Measurements from ENCODE around the gene PTCD2. TPM values are rescaled to one million over a fixed set of nuclear protein-coding genes. Genes with fewer than 3 reads are reported as not detected.

PTCD2 gene
- total RNA-seq: 7.7 TPM
- 4.1 TPM for polyA plus RNA-seq
- long read RNA-seq, donor 1: 0 reads
- long read RNA-seq, donor 2: 0 reads
- long read RNA-seq, donor 3, full-length matches to known transcripts: 7 of 7 reads
- long read RNA-seq, donor 3, partial matches to known transcripts: 0 of 7 reads
- long read RNA-seq, donor 3, other reads (novel, unspliced or antisense): 0 of 7 reads
- long read RNA-seq, donor 4, full-length matches to known transcripts: 3 of 3 reads
- long read RNA-seq, donor 4, partial matches to known transcripts: 0 of 3 reads
- long read RNA-seq, donor 4, other reads (novel, unspliced or antisense): 0 of 3 reads
- long read RNA-seq, donor 5, full-length matches to known transcripts: 4 of 4 reads
- long read RNA-seq, donor 5, partial matches to known transcripts: 0 of 4 reads
- long read RNA-seq, donor 5, other reads (novel, unspliced or antisense): 0 of 4 reads
- long read RNA-seq, donor 6, full-length matches to known transcripts: 4 of 4 reads
- long read RNA-seq, donor 6, partial matches to known transcripts: 0 of 4 reads
- long read RNA-seq, donor 6, other reads (novel, unspliced or antisense): 0 of 4 reads
- long read RNA-seq, donor 7: 0 reads
- long read RNA-seq, donor 8, full-length matches to known transcripts: 2 of 2 reads
- long read RNA-seq, donor 8, partial matches to known transcripts: 0 of 2 reads
- long read RNA-seq, donor 8, other reads (novel, unspliced or antisense): 0 of 2 reads
- long read RNA-seq, donor 9, full-length matches to known transcripts: 2 of 2 reads
- long read RNA-seq, donor 9, partial matches to known transcripts: 0 of 2 reads
- long read RNA-seq, donor 9, other reads (novel, unspliced or antisense): 0 of 2 reads
- long read RNA-seq, donor 10, full-length matches to known transcripts: 3 of 3 reads
- long read RNA-seq, donor 10, partial matches to known transcripts: 0 of 3 reads
- long read RNA-seq, donor 10, other reads (novel, unspliced or antisense): 0 of 3 reads

GRCh38 chr5:72319976-72320752 lies at the start of gene PTCD2, which contains the start of gene MRPS27:
PTCD2 (plus strand) TSS chr5:72320373; CDS start chr5:72320383, 10 bp downstream.
MRPS27 (minus strand) TSS chr5:72320240; CDS start chr5:72320221, 19 bp downstream.
- Histone ChIP-seq H3K27me3 (ENCODE audit: control insufficient read depth in 2 of 2, insufficient read depth in 1 of 2, low read length in 1 of 2) (no peaks in the 10 kb centered on the region), H3K4me1 (ENCODE audit: control insufficient read depth in 2 of 2, insufficient read depth in 2 of 2, low read length in 2 of 2) (peaks cover 6% of the 10 kb centered on the region in 2 donors), H3K36me3 (ENCODE audit: control insufficient read depth in 2 of 2, insufficient read depth in 2 of 2, low read length in 1 of 2) (peaks cover 0 to 4% of the 10 kb centered on the region in 2 donors), H3K4me3 (ENCODE audit: low read length in 2 of 2) (peak within 1 kb of the TSS; percentile 75 to 89), H3K27ac (ENCODE audit: low read depth in 1 of 2, low read length in 1 of 2) (peak within 1 kb of the TSS; percentile 71 to 91), H3K9me3 (ENCODE audit: control insufficient read depth in 2 of 2, insufficient read depth in 1 of 2, low read length in 1 of 2) (no peaks in the 10 kb centered on the region)
- peak; percentile 84 to 98 (median 95) for DNase-seq (ENCODE audit: low read depth in 6 of 9, low spot score in 9 of 9)
- WGBS: under 1% methylated on average over 40 of the region's 40 CpGs

DNA sequence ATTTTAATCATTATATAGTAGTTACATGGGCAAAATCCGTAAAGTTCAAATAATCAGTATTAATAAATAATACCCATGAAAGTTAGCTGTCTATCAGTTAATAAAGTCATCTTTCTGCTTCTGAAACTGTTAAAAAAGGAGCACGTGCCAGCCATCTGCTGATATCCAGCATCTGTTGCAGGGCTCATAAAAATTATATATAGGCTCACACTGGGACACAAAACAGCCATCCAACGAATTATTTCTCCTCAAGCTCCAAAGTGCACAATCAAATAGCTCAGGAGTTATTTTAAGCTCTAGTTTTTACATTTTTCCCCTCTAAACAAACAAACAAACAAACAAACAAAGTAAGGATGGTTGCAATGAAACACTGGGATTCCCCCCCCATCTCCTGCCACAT lies 48.5 kb upstream of the PTCD2 start:
- Histone ChIP-seq H3K36me3 (ENCODE audit: control insufficient read depth in 2 of 2, insufficient read depth in 2 of 2, low read length in 1 of 2) (peaks cover 0 to 8% of the 10 kb centered on the region in 2 donors), H3K27me3 (ENCODE audit: control insufficient read depth in 2 of 2, insufficient read depth in 1 of 2, low read length in 1 of 2) (no peaks in the 10 kb centered on the region), H3K4me3 (ENCODE audit: low read length in 2 of 2) (no peak overlapping the region), H3K27ac (ENCODE audit: low read depth in 1 of 2, low read length in 1 of 2) (no peak overlapping the region), H3K9me3 (ENCODE audit: control insufficient read depth in 2 of 2, insufficient read depth in 1 of 2, low read length in 1 of 2) (no peaks in the 10 kb centered on the region), H3K4me1 (ENCODE audit: control insufficient read depth in 2 of 2, insufficient read depth in 2 of 2, low read length in 2 of 2) (no peaks in the 10 kb centered on the region)
- DNase-seq (ENCODE audit: low read depth in 6 of 9, low spot score in 9 of 9): no peak
- 98% methylated on average over 3 of the region's 3 CpGs for WGBS

DNA sequence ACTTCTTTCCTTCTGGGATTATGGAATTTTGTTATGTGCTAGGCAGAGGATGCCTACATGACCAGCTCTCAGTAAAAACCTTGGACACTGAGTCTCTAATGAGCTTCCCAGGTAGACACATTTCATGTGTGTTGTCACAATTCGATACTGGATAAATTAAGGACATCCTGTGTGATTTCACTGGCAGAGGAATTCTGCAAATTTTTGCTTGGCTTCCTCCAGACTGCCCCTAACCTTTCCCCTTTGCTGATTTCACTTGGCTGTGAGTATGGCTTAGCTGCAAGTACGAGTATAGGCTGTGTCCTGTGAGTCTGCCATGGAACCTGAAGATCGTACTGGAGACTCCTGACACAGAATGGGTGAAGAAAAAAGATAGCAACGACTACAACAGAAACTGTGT lies 47.8 kb upstream of the PTCD2 start:
- DNase-seq (ENCODE audit: low read depth in 6 of 9, low spot score in 9 of 9): no peak
- no peak overlapping the region for H3K27ac ChIP-seq (ENCODE audit: low read depth in 1 of 2, low read length in 1 of 2)
- no peaks in the 10 kb centered on the region for H3K9me3 ChIP-seq (ENCODE audit: control insufficient read depth in 2 of 2, insufficient read depth in 1 of 2, low read length in 1 of 2)
- 97% methylated on average over 4 of the region's 4 CpGs for WGBS
- no peaks in the 10 kb centered on the region for H3K4me1 ChIP-seq (ENCODE audit: control insufficient read depth in 2 of 2, insufficient read depth in 2 of 2, low read length in 2 of 2)
- H3K36me3 ChIP-seq (ENCODE audit: control insufficient read depth in 2 of 2, insufficient read depth in 2 of 2, low read length in 1 of 2): peaks cover 0 to 8% of the 10 kb centered on the region in 2 donors
- H3K4me3 ChIP-seq (ENCODE audit: low read length in 2 of 2): no peak overlapping the region
- H3K27me3 ChIP-seq (ENCODE audit: control insufficient read depth in 2 of 2, insufficient read depth in 1 of 2, low read length in 1 of 2): no peaks in the 10 kb centered on the region

GRCh38 chr5:72273547-72273946 lies 46.6 kb upstream of the PTCD2 start:
- 98% methylated on average over 7 of the region's 7 CpGs for WGBS

DNA sequence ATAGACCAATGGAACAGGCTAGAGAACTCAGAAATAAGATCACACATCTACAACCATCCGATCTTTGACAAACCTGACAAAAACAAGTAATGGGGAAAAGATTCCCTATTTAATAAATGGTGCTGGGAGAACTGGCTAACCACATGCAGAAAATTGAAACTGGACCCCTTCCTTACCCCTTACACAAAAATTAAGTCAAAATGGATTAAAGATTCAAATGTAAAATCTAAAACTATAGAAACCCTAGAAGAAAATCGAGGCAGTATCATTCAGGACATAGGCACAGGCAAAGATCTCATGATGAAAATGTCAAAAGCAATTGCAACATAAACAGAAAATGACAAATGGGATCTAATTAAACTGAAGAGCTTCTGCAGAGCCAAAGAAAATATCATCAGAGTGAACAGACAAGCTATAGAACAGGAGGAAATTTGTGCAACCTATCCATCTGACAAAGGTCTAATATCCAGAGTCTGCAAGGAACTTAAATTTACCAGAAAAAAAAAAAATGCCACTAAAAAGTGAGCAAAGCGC lies 43.9 kb upstream of the PTCD2 start:
- DNase-seq (ENCODE audit: low read depth in 6 of 9, low spot score in 9 of 9): no peak
- no peak overlapping the region for H3K4me3 ChIP-seq (ENCODE audit: low read length in 2 of 2)
- no peak overlapping the region for H3K27ac ChIP-seq (ENCODE audit: low read depth in 1 of 2, low read length in 1 of 2)
- no peaks in the 10 kb centered on the region for H3K27me3 ChIP-seq (ENCODE audit: control insufficient read depth in 2 of 2, insufficient read depth in 1 of 2, low read length in 1 of 2)
- WGBS: over 99% methylated on average over 3 of the region's 3 CpGs
- H3K4me1 ChIP-seq (ENCODE audit: control insufficient read depth in 2 of 2, insufficient read depth in 2 of 2, low read length in 2 of 2): no peaks in the 10 kb centered on the region
- H3K9me3 ChIP-seq (ENCODE audit: control insufficient read depth in 2 of 2, insufficient read depth in 1 of 2, low read length in 1 of 2): no peaks in the 10 kb centered on the region
- H3K36me3 ChIP-seq (ENCODE audit: control insufficient read depth in 2 of 2, insufficient read depth in 2 of 2, low read length in 1 of 2): peaks cover 0 to 10% of the 10 kb centered on the region in 2 donors

More at GRCh38 chr5:72273547-72273946, 46.6 kb upstream of the PTCD2 start:
- Histone ChIP-seq H3K4me3 (ENCODE audit: low read length in 2 of 2) (no peak overlapping the region), H3K4me1 (ENCODE audit: control insufficient read depth in 2 of 2, insufficient read depth in 2 of 2, low read length in 2 of 2) (no peaks in the 10 kb centered on the region), H3K9me3 (ENCODE audit: control insufficient read depth in 2 of 2, insufficient read depth in 1 of 2, low read length in 1 of 2) (no peaks in the 10 kb centered on the region), H3K27ac (ENCODE audit: low read depth in 1 of 2, low read length in 1 of 2) (no peak overlapping the region), H3K27me3 (ENCODE audit: control insufficient read depth in 2 of 2, insufficient read depth in 1 of 2, low read length in 1 of 2) (no peaks in the 10 kb centered on the region), H3K36me3 (ENCODE audit: control insufficient read depth in 2 of 2, insufficient read depth in 2 of 2, low read length in 1 of 2) (peaks cover 0 to 10% of the 10 kb centered on the region in 2 donors)
- no peak for DNase-seq (ENCODE audit: low read depth in 6 of 9, low spot score in 9 of 9)

GRCh38 chr5:72280581-72281069 lies 39.5 kb upstream of the PTCD2 start:
- Histone ChIP-seq H3K9me3 (ENCODE audit: control insufficient read depth in 2 of 2, insufficient read depth in 1 of 2, low read length in 1 of 2) (no peaks in the 10 kb centered on the region), H3K4me3 (ENCODE audit: low read length in 2 of 2) (no peak overlapping the region), H3K36me3 (ENCODE audit: control insufficient read depth in 2 of 2, insufficient read depth in 2 of 2, low read length in 1 of 2) (peaks cover 0 to 12% of the 10 kb centered on the region in 2 donors), H3K27me3 (ENCODE audit: control insufficient read depth in 2 of 2, insufficient read depth in 1 of 2, low read length in 1 of 2) (no peaks in the 10 kb centered on the region), H3K27ac (ENCODE audit: low read depth in 1 of 2, low read length in 1 of 2) (no peak overlapping the region), H3K4me1 (ENCODE audit: control insufficient read depth in 2 of 2, insufficient read depth in 2 of 2, low read length in 2 of 2) (no peaks in the 10 kb centered on the region)
- 92% methylated on average over 2 of the region's 2 CpGs for WGBS
- peak in 2 of 9 donors; percentile 0 to 11 for DNase-seq (ENCODE audit: low read depth in 6 of 9, low spot score in 9 of 9)

DNA sequence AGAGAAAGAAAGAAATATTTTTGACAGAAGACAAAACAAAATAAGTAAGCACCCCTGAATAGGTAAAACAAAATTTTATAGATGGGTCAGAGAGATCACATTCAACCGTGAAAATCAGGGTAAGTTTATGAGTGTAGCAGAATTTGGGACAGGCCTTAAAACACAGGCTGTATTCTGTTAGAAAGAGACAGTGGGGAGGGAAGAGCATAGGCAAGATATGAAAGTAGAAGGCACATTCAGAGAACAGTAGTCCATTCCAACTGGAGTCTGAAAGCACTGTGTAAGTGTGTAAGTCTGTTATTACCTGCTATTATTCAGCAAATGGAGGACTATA lies 38.8 kb upstream of the PTCD2 start:
- Histone ChIP-seq H3K4me3 (ENCODE audit: low read length in 2 of 2) (no peak overlapping the region), H3K9me3 (ENCODE audit: control insufficient read depth in 2 of 2, insufficient read depth in 1 of 2, low read length in 1 of 2) (no peaks in the 10 kb centered on the region), H3K27me3 (ENCODE audit: control insufficient read depth in 2 of 2, insufficient read depth in 1 of 2, low read length in 1 of 2) (no peaks in the 10 kb centered on the region), H3K27ac (ENCODE audit: low read depth in 1 of 2, low read length in 1 of 2) (no peak overlapping the region), H3K4me1 (ENCODE audit: control insufficient read depth in 2 of 2, insufficient read depth in 2 of 2, low read length in 2 of 2) (no peaks in the 10 kb centered on the region), H3K36me3 (ENCODE audit: control insufficient read depth in 2 of 2, insufficient read depth in 2 of 2, low read length in 1 of 2) (peaks cover 0 to 12% of the 10 kb centered on the region in 2 donors)
- WGBS: 96% methylated on average over 1 of the region's 1 CpG
- DNase-seq (ENCODE audit: low read depth in 6 of 9, low spot score in 9 of 9): no peak

GRCh38 chr5:72281764-72282499 lies 38.2 kb upstream of the PTCD2 start:
- 94% methylated on average over 3 of the region's 3 CpGs for WGBS

More at GRCh38 chr5:72281764-72282499, 38.2 kb upstream of the PTCD2 start:
- no peaks in the 10 kb centered on the region for H3K4me1 ChIP-seq (ENCODE audit: control insufficient read depth in 2 of 2, insufficient read depth in 2 of 2, low read length in 2 of 2)
- H3K27me3 ChIP-seq (ENCODE audit: control insufficient read depth in 2 of 2, insufficient read depth in 1 of 2, low read length in 1 of 2): no peaks in the 10 kb centered on the region
- peaks cover 0 to 14% of the 10 kb centered on the region in 2 donors for H3K36me3 ChIP-seq (ENCODE audit: control insufficient read depth in 2 of 2, insufficient read depth in 2 of 2, low read length in 1 of 2)
- H3K27ac ChIP-seq (ENCODE audit: low read depth in 1 of 2, low read length in 1 of 2): no peak overlapping the region
- DNase-seq (ENCODE audit: low read depth in 6 of 9, low spot score in 9 of 9): no peak
- H3K4me3 ChIP-seq (ENCODE audit: low read length in 2 of 2): no peak overlapping the region
- no peaks in the 10 kb centered on the region for H3K9me3 ChIP-seq (ENCODE audit: control insufficient read depth in 2 of 2, insufficient read depth in 1 of 2, low read length in 1 of 2)
